GM19463 (cell line): ENCODE measurements around the gene ZNF263.

Experiments
- ATAC-seq: cut with Tn5 transposase; IDR thresholded peaks from one replicate; pipeline ENCODE4 v1.9.1; 2021; ENCODE audit warnings: mild to moderate bottlenecking, moderate library complexity; ENCODE audit not compliant: unreplicated experiment

The ZNF263 gene

DNA sequence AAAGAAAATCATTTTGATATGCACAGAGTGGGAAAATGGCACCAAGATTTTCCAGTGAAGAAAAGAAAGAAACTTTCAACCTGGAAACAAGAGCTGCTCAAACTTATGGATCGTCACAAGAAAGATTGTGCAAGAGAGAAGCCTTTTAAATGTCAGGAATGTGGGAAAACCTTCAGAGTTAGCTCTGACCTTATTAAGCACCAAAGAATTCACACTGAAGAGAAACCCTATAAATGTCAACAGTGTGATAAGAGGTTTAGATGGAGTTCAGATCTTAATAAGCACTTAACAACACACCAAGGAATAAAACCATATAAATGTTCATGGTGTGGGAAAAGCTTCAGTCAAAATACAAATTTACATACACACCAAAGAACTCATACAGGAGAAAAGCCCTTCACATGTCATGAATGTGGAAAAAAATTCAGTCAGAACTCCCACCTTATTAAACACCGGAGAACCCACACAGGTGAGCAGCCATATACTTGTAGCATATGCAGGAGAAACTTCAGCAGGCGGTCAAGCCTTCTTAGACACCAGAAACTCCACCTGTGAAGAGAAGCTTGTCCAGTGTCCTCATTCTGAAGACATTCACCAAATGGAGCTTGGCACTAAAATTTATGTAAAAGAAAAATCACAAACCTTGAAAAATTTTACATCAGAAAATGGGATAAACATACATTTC, 34.2 kb downstream of the ZNF263 start:
- ATAC-seq = no peak

DNA sequence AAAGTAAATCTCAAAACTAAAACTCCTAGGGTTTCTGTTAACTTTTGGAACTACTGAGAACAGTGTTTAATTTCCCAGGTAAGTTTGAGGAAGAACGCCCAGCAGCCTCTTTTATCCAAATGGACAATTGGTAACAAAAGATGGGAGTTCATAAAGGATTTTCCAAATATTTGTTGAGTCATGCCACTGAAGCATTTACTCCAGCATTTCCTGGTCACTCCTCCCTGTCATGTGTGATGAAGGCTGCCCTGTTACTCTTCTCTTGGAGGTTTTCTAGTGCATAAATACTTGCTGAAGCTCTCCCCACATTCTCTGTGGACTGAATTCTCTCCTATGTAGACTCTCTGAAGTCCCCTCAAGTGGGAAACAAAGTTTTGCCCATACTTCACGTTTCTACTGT, 38.5 kb downstream of the ZNF263 start:
- ATAC-seq = no peak

DNA sequence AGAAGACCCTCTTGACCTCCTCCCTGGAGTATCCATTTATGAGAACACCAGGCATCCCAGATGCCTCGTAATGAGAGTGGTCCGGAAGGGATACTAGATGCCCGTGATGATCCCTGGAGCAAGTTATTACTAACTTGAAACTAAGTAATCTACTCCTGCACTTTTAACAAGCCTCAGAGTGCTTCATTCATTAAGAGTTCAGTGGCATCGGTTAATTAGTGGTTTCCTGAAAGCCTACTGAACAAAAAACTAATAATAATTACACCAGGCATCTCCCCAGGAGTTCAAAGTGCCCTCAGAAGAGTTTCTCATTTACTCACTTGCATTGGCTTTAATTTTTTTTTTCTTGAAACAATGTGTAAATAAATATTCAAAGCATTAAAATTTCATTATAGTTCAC, 44.2 kb downstream of the ZNF263 start:
- no peak for ATAC-seq

DNA sequence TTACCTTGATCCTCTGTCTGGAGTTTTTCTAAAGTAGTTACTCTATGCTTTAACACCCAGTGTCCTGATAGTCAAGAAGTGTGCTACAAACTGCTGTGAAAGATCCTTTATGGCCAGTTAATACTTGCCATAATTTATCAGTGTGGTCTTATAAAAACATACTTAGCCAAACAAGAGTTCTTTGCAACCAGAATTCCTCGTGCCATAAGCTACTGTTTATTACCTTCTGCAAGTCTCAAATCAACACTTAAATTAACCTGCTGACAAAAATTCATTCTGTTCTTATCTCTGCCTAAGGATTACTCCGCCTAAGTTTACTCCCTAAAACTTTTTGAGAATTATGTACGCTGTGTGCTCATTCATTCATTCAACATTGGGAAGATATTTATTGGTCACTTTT, 44.8 kb downstream of the ZNF263 start:
- no peak for ATAC-seq

DNA sequence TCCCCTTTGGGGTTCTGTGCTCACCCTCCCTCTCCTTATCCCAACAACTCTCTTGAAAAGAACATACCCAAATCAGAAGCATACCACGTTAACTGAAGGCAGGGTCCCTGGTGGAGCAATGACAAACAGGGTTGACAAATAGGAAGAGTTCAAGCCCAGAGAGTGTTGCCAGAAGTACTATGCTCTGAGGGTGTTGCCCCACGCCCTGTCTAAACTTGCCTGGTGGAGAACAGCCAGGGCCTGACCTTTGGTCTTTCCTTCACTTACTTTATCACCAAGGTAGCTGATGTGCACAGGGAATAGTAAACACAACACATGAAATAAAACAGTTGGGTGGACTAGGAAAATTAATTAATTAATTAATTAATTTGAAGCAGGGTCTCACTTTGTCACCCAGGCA, 45.4 kb downstream of the ZNF263 start:
- ATAC-seq = no peak
